ENCODE measurements around the gene DCTN2. TPM values are rescaled to one million over a fixed set of nuclear protein-coding genes. Genes with fewer than 3 reads are reported as not detected.

DCTN2 gene
- total RNA-seq, 1 donor from 2014 or later, result 107 TPM

Small RNA genes within 50 kb of the gene (microRNA-seq; reads per million reads assigned to microRNA genes)
- gene MIR616 (1.4 reads per million), gene MIR6758 (not detected)

Other genes starting within 250 kb of the DCTN2 start
- gene R3HDM2, start 116.1 kb downstream of the DCTN2 start, total RNA-seq, result 18.8 and 19.2 TPM in 2 replicates
- not detected in 2 replicates for gene INHBC, start 112.4 kb downstream of the DCTN2 start, total RNA-seq
- 24.6 and 37.5 TPM in 2 replicates for gene INHBE, start 91.9 kb downstream of the DCTN2 start, total RNA-seq
- 5.8 and 6.8 TPM in 2 replicates for gene GLI1, start 87.4 kb downstream of the DCTN2 start, total RNA-seq
- gene ARHGAP9, start 67.3 kb downstream of the DCTN2 start, total RNA-seq, result 2.5 and 3.1 TPM in 2 replicates
- 351 and 384 TPM in 2 replicates for gene MARS1, start 59.1 kb downstream of the DCTN2 start, total RNA-seq
- 42.6 and 45.1 TPM in 2 replicates for gene DDIT3, start 26.7 kb downstream of the DCTN2 start, total RNA-seq
- gene MBD6, start 24.4 kb downstream of the DCTN2 start, total RNA-seq, result 55.3 and 58.5 TPM in 2 replicates
- 7.2 and 8.6 TPM in 2 replicates for gene KIF5A, start 2.9 kb upstream of the DCTN2 start, total RNA-seq
- 43.3 and 43.6 TPM in 2 replicates for gene PIP4K2C, start 44.0 kb upstream of the DCTN2 start, total RNA-seq
- 18.3 and 20.8 TPM in 2 replicates for gene DTX3, start 57.6 kb upstream of the DCTN2 start, total RNA-seq
- gene ARHGEF25, start 64.2 kb upstream of the DCTN2 start, total RNA-seq, result 16.8 and 24.5 TPM in 2 replicates
- 2.5 and 2.6 TPM in 2 replicates for gene B4GALNT1, start 86.0 kb upstream of the DCTN2 start, total RNA-seq
- gene OS9, start 146.9 kb upstream of the DCTN2 start, total RNA-seq, result 194 and 215 TPM in 2 replicates
- 0.14 and 0.17 TPM in 2 replicates for gene AGAP2, start 191.6 kb upstream of the DCTN2 start, total RNA-seq
- 18.6 and 22.9 TPM in 2 replicates for gene TSPAN31, start 197.8 kb upstream of the DCTN2 start, total RNA-seq
- gene CDK4, start 205.1 kb upstream of the DCTN2 start, total RNA-seq, result 113 and 133 TPM in 2 replicates
- gene MARCHF9, start 207.9 kb upstream of the DCTN2 start, total RNA-seq, result 11.3 and 13.0 TPM in 2 replicates
- gene CYP27B1, start 219.9 kb upstream of the DCTN2 start, total RNA-seq, result 1.5 TPM in 2 replicates
- gene METTL1, start 224.9 kb upstream of the DCTN2 start, total RNA-seq, result 21.1 and 25.7 TPM in 2 replicates
- gene EEF1AKMT3, start 225.4 kb upstream of the DCTN2 start, total RNA-seq, result 8.1 and 11.6 TPM in 2 replicates
- 26.6 and 30.0 TPM in 2 replicates for gene TSFM, start 235.6 kb upstream of the DCTN2 start, total RNA-seq

Data from astrocyte (in vitro differentiated cells and primary cell).